GM12878 (cell line): ENCODE measurements around the gene TIGAR. TPM values are rescaled to one million over a fixed set of nuclear protein-coding genes. Genes with fewer than 3 reads are reported as not detected.

Experiments used
- ATAC-seq: fragments of 200-7000 bp; cut with Tn5 transposase; 3 replicates; pipeline ENCODE4 v1.9.1; 2020; ENCODE audit warnings: mild to moderate bottlenecking, moderate library complexity
- BruUV-seq: library from RNA; stranded (reverse); fragments of 400-500 nt; replicated peaks from 2 replicates; lab custom pipeline; 2021; lab: Mats Ljungman, UMichigan
- CTCF ChIA-PET: fragments of 300-600 bp; sonication (Branson Sonifier 250); formaldehyde crosslinking; extraction: SDS; loops from one replicate; lab custom pipeline; 2021; ENCODE audit warnings: inconsistent platforms; lab: Yijun Ruan, JAX
- POLR2A ChIA-PET: fragments of 350-600 bp; formaldehyde crosslinking; extraction: SDS; loops from one replicate; lab custom pipeline; 2021; ENCODE audit warnings: inconsistent platforms; lab: Charles Lee
- RAD21 ChIA-PET: fragments of 300-600 bp; sonication (Branson Sonifier 250); formaldehyde crosslinking; loops from one replicate; lab custom pipeline; 2023; ENCODE audit warnings: antibody characterized with exemption; ENCODE audit not compliant: unreplicated experiment; lab: Charles Lee
- SMC1A ChIA-PET: fragments of 300-600 bp; sonication (Branson Sonifier 250); formaldehyde crosslinking; loops from one replicate; lab custom pipeline; 2023; ENCODE audit not compliant: unreplicated experiment, uncharacterized antibody; lab: Charles Lee
- DNase-seq: peaks from one replicate; pipeline ENCODE4 v3.0.0-alpha.2; 2011; ENCODE audit warnings: low read depth, low spot score
- FAIRE-seq: peaks from 3 replicates; lab custom pipeline; 2011; peaks lifted over from hg19 to GRCh38; lab: Jason Lieb, UNC
- H2AFZ ChIP-seq: 2 replicates; pipeline ENCODE4 v1.6.0; 2011; ENCODE audit warnings: low read depth, low read length, control low read depth; ENCODE audit not compliant: control insufficient read depth
- H3K27ac ChIP-seq: 2 replicates; pipeline ENCODE4 v1.5.1; 2011; ENCODE audit warnings: control low read depth; ENCODE audit not compliant: control insufficient read depth, insufficient read depth
- H3K27me3 ChIP-seq, 2 experiments: replicated peaks in 1 of 2; 2 replicates each; pipeline versions ENCODE4 v1.6.0 to v1.6.1; 2011; ENCODE audit warnings: low read length in 1 of 2; ENCODE audit not compliant: control insufficient read depth in 2 of 2, insufficient read depth in 2 of 2
- H3K36me3 ChIP-seq, 2 experiments: 2 replicates each; pipeline ENCODE4 v1.5.1; 2011; ENCODE audit warnings: low read length in 1 of 2; ENCODE audit not compliant: control insufficient read depth in 2 of 2, insufficient read depth in 2 of 2
- H3K4me1 ChIP-seq: 2 replicates; pipeline ENCODE4 v1.6.1; 2011; ENCODE audit warnings: mild to moderate bottlenecking, low read length, moderate library complexity, mixed read lengths; ENCODE audit not compliant: control insufficient read depth, insufficient read depth
- H3K4me2 ChIP-seq: 2 replicates; pipeline ENCODE4 v1.6.0; 2011; ENCODE audit warnings: control low read depth; ENCODE audit not compliant: control insufficient read depth, insufficient read depth
- H3K4me3 ChIP-seq: fragments of 200-600 bp; sonication (generic); 2 replicates; pipeline ENCODE4 v1.5.1; 2016
- H3K79me2 ChIP-seq: 2 replicates; pipeline ENCODE4 v1.6.0; 2011; ENCODE audit warnings: low read length; ENCODE audit not compliant: control insufficient read depth, insufficient read depth
- H3K9ac ChIP-seq: 2 replicates; pipeline ENCODE4 v1.8.0; 2011; ENCODE audit warnings: low read length, control low read depth, mixed read lengths; ENCODE audit not compliant: control insufficient read depth, insufficient read depth
- H3K9me3 ChIP-seq: replicated peaks from 3 replicates; pipeline ENCODE4 v1.5.1; 2011; ENCODE audit warnings: mild to moderate bottlenecking, low read length; ENCODE audit not compliant: control insufficient read depth, insufficient read depth
- H4K20me1 ChIP-seq: 2 replicates; pipeline ENCODE4 v1.6.0; 2011; ENCODE audit not compliant: control insufficient read depth, insufficient read depth
- CBFB ChIP-seq: IDR thresholded peaks from 2 replicates; pipeline ENCODE4 v1.6.1; 2016; ENCODE audit warnings: antibody characterized with exemption, low read depth
- CEBPB ChIP-seq, 2 experiments: fragments of 150-350 bp in 1 of 2; IDR thresholded peaks; 2 replicates each; pipeline ENCODE4 v1.6.1; 2012 to 2014; ENCODE audit warnings: low read depth in 2 of 2, low read length in 2 of 2, borderline replicate concordance in 1 of 2, inconsistent platforms in 1 of 2
- FOXM1 ChIP-seq: IDR thresholded peaks from 2 replicates; pipeline ENCODE4 v1.6.1; 2012; ENCODE audit warnings: low read depth, mild to moderate bottlenecking, inconsistent platforms, low read length, moderate library complexity
- MTA3 ChIP-seq: IDR thresholded peaks from 2 replicates; pipeline ENCODE4 v1.6.1; 2012; ENCODE audit warnings: low read length, inconsistent platforms, borderline replicate concordance
- NR2C1 ChIP-seq: fragments of 450-650 bp; IDR thresholded peaks from 2 replicates; pipeline ENCODE4 v1.6.1; 2017; ENCODE audit warnings: antibody characterized with exemption, mild to moderate bottlenecking, moderate library complexity
- POLR2A ChIP-seq: IDR thresholded peaks from 2 replicates; pipeline ENCODE4 v1.6.1; 2011; ENCODE audit warnings: low read depth, mild to moderate bottlenecking, low read length
- RELB ChIP-seq: fragments of 450-650 bp; IDR thresholded peaks from 2 replicates; pipeline ENCODE4 v1.6.1; 2017; ENCODE audit warnings: low read depth, mild to moderate bottlenecking, moderate library complexity
- STAT3 ChIP-seq: IDR thresholded peaks from 2 replicates; pipeline ENCODE4 v1.6.1; 2011; ENCODE audit warnings: low read depth, low read length, improper control_type of control experiment
- YBX1 ChIP-seq: fragments of 450-650 bp; IDR thresholded peaks from 2 replicates; pipeline ENCODE4 v1.6.1; 2016; ENCODE audit warnings: antibody characterized with exemption
- ZBED1 ChIP-seq: IDR thresholded peaks from 2 replicates; pipeline ENCODE4 v1.6.1; 2016; ENCODE audit warnings: borderline replicate concordance
- ZBTB33 ChIP-seq: fragments of 450-650 bp; IDR thresholded peaks from 2 replicates; pipeline ENCODE4 v1.6.1; 2017; ENCODE audit warnings: mild to moderate bottlenecking
- ZNF217 ChIP-seq: fragments of 450-650 bp; IDR thresholded peaks from 2 replicates; pipeline ENCODE4 v1.6.1; 2017; ENCODE audit warnings: antibody characterized with exemption, mild to moderate bottlenecking
- WGBS: methylation state at CpG from one replicate; pipeline ENCODE4 v1.1.6; 2016; ENCODE audit warnings: low lambda C conversion rate; ENCODE audit not compliant: insufficient replicate concordance, insufficient coverage; ENCODE audit errors: missing lambda C conversion rate; 5-methylcytosine and 5-hydroxymethylcytosine counted together
- in situ Hi-C: fragments of 300-500 bp; cut with MboI; formaldehyde crosslinking; loops from 9 replicates; pipeline ENCODE4 v1.14.3; 2018; ENCODE audit warnings: mixed read lengths
- intact Hi-C: fragments of 100-400 bp; cut with micrococcal nuclease; formaldehyde crosslinking; loops from one replicate; pipeline ENCODE4 v1.14.2; 2022; ENCODE audit not compliant: unreplicated experiment
- polyA plus RNA-seq, 11 experiments: library from polyadenylated mRNA; depleted of rRNA in 4 of 11; unstranded in 6 of 11; stranded (reverse) in 5 of 11; fragments of >200 nt; fragmentation: Nextera tagmentation in 4 of 11; fragmentation: Illumina TruSeq in 1 of 11; extraction: Ambion mirVana in 4 of 11; extraction: Trizol in 1 of 11; gene quantifications; 1 replicate in 1 of 11; 2 replicates in 10 of 11; pipeline versions ENCODE4 v1.2.1 to v1.2.3, GENCODE V29; 2011 to 2016; ENCODE audit warnings: inconsistent platforms in 2 of 11, missing spikeins in 2 of 11, low read depth in 1 of 11
- total RNA-seq, 4 experiments: library from RNA; depleted of rRNA in 3 of 4; stranded (reverse); fragments of >200 nt in 3 of 4; fragmentation: Illumina TruSeq in 1 of 4; extraction: Trizol in 1 of 4; gene quantifications; 2 replicates each; pipeline versions ENCODE4 v1.2.1 to v1.2.3, GENCODE V29; 2013 to 2021
- TF ChIP-seq, protein P1 (sequence below): IDR thresholded peaks from 2 replicates; pipeline ENCODE4 v1.6.1; 2011; ENCODE audit warnings: low read depth, mild to moderate bottlenecking, low read length, moderate library complexity, borderline replicate concordance; ENCODE audit errors: extremely low read depth
- TF ChIP-seq, protein P2 (sequence below): IDR thresholded peaks from 2 replicates; pipeline ENCODE4 v1.6.1; 2012; ENCODE audit warnings: low read depth, low read length, improper control_type of control experiment
- TF ChIP-seq, protein P3 (sequence below): fragments of 450-650 bp; IDR thresholded peaks from 2 replicates; pipeline ENCODE4 v1.6.1; 2017; ENCODE audit warnings: mild to moderate bottlenecking, moderate library complexity

TIGAR gene
- total and polyA plus RNA-seq, 10 of the 15 experiments (the other 5 are each of a cell fraction or from before 2014, with no cell fraction given): 7.6 to 45.7 (median 16.5) TPM

- TF ChIP-seq YBX1 (no peak), NR2C1 (no peak), MTA3 (no peak), STAT3 (no peak), ZNF217 (no peak)
- TF ChIP-seq, all 136 proteins: peak for 0
Observed at GRCh38 chr12:4392223-4392742, 71.3 kb downstream of the TIGAR start (continued).

- Histone ChIP-seq H3K4me3 (no peak overlapping the region), H2AFZ (no peak overlapping the region), H4K20me1 (no peaks in the 10 kb centered on the region), H3K27me3 (peaks cover 0 to 3% of the 10 kb centered on the region in 2 experiments; a peak in 3 of 4 replicates), H3K27ac (no peak overlapping the region), H3K36me3 (no peaks in the 10 kb centered on the region), H3K9me3 (no peaks in the 10 kb centered on the region), H3K4me1 (no peaks in the 10 kb centered on the region), H3K4me2 (no peak overlapping the region), H3K9ac (no peak overlapping the region), H3K79me2 (no peaks in the 10 kb centered on the region)
- FAIRE-seq (no peak), DNase-seq (no peak), ATAC-seq (no peak)
- RAD21 ChIA-PET: no interaction called here
- intact Hi-C loops: no loop called here
- SMC1A ChIA-PET: no interaction called here
- BruUV-seq: no TSS peak
- WGBS: 37% methylated on average over 5 of the region's 5 CpGs
- in situ Hi-C loops: no loop called here
- POLR2A ChIA-PET: no interaction called here
- CTCF ChIA-PET: interaction anchor here (0.6 kb wide), 1 partner anchor 70 kb away, joined by 3 read pairs; no protein-coding TSS in a partner anchor
- TF ChIP-seq FOXM1 (no peak), RELB (no peak), POLR2A (no peak), ZBTB33 (no peak), ZBED1 (no peak), CBFB (no peak), CEBPB (IDR thresholded peaks at IDR 0.05; ENCODE audit: borderline replicate concordance in 1 of 2, low read depth in 2 of 2, low read length in 2 of 2) (no peak)
- TF ChIP-seq, protein P1, sequence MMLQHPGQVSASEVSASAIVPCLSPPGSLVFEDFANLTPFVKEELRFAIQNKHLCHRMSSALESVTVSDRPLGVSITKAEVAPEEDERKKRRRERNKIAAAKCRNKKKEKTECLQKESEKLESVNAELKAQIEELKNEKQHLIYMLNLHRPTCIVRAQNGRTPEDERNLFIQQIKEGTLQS: no peak
- TF ChIP-seq, protein P2, sequence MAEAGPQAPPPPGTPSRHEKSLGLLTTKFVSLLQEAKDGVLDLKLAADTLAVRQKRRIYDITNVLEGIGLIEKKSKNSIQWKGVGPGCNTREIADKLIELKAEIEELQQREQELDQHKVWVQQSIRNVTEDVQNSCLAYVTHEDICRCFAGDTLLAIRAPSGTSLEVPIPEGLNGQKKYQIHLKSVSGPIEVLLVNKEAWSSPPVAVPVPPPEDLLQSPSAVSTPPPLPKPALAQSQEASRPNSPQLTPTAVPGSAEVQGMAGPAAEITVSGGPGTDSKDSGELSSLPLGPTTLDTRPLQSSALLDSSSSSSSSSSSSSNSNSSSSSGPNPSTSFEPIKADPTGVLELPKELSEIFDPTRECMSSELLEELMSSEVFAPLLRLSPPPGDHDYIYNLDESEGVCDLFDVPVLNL: no peak
- TF ChIP-seq, protein P3, sequence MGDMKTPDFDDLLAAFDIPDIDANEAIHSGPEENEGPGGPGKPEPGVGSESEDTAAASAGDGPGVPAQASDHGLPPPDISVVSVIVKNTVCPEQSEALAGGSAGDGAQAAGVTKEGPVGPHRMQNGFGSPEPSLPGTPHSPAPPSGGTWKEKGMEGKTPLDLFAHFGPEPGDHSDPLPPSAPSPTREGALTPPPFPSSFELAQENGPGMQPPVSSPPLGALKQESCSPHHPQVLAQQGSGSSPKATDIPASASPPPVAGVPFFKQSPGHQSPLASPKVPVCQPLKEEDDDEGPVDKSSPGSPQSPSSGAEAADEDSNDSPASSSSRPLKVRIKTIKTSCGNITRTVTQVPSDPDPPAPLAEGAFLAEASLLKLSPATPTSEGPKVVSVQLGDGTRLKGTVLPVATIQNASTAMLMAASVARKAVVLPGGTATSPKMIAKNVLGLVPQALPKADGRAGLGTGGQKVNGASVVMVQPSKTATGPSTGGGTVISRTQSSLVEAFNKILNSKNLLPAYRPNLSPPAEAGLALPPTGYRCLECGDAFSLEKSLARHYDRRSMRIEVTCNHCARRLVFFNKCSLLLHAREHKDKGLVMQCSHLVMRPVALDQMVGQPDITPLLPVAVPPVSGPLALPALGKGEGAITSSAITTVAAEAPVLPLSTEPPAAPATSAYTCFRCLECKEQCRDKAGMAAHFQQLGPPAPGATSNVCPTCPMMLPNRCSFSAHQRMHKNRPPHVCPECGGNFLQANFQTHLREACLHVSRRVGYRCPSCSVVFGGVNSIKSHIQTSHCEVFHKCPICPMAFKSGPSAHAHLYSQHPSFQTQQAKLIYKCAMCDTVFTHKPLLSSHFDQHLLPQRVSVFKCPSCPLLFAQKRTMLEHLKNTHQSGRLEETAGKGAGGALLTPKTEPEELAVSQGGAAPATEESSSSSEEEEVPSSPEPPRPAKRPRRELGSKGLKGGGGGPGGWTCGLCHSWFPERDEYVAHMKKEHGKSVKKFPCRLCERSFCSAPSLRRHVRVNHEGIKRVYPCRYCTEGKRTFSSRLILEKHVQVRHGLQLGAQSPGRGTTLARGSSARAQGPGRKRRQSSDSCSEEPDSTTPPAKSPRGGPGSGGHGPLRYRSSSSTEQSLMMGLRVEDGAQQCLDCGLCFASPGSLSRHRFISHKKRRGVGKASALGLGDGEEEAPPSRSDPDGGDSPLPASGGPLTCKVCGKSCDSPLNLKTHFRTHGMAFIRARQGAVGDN: no peak
Observed at GRCh38 chr12:4393211-4393610, 72.2 kb downstream of the TIGAR start.
